Keratinocyte (primary cell): ENCODE results near the gene TOR4A. TPM values are rescaled to one million over a fixed set of nuclear protein-coding genes. Genes with fewer than 3 reads are reported as not detected.

Experiments
- DNase-seq: peaks from one replicate; pipeline ENCODE4 v3.0.0-alpha.2; 2011; ENCODE audit warnings: low read depth, missing footprints, low spot score
- FAIRE-seq: peaks from 2 replicates; lab custom pipeline; 2011; peaks lifted over from hg19 to GRCh38; lab: Jason Lieb, UNC
- H2AFZ ChIP-seq: 2 replicates; pipeline ENCODE4 v1.6.0; 2012; ENCODE audit warnings: low read length, control low read depth, inconsistent platforms; ENCODE audit not compliant: control insufficient read depth
- H3K27ac ChIP-seq: 2 replicates; pipeline ENCODE4 v1.5.1; 2011; ENCODE audit warnings: low read length; ENCODE audit not compliant: control insufficient read depth, insufficient read depth
- H3K27me3 ChIP-seq: 3 replicates; pipeline ENCODE4 v1.6.0; 2011; ENCODE audit warnings: low read length; ENCODE audit not compliant: control insufficient read depth, insufficient read depth; ENCODE audit errors: extremely low read depth
- H3K36me3 ChIP-seq, 2 experiments: 2 replicates in 1 of 2; 3 replicates in 1 of 2; pipeline ENCODE4 v1.5.1; 2011; ENCODE audit warnings: low read length in 2 of 2, mild to moderate bottlenecking in 1 of 2; ENCODE audit not compliant: control insufficient read depth in 2 of 2, insufficient read depth in 2 of 2; ENCODE audit errors: extremely low read depth in 1 of 2
- H3K4me1 ChIP-seq: 3 replicates; pipeline ENCODE4 v1.5.1; 2011; ENCODE audit warnings: low read length; ENCODE audit not compliant: control insufficient read depth, insufficient read depth; ENCODE audit errors: extremely low read depth
- H3K4me2 ChIP-seq: 3 replicates; pipeline ENCODE4 v1.6.0; 2011; ENCODE audit warnings: low read depth, low read length; ENCODE audit not compliant: control insufficient read depth, insufficient read depth; ENCODE audit errors: extremely low read depth
- H3K4me3 ChIP-seq, 3 experiments: fragments of 200-600 bp in 1 of 3; sonication (generic) in 1 of 3; 2 replicates in 2 of 3; 3 replicates in 1 of 3; pipeline ENCODE4 v1.5.1; 2011 to 2016; ENCODE audit warnings: low read length in 3 of 3, mild to moderate bottlenecking in 3 of 3, control low read depth in 2 of 3, inconsistent platforms in 1 of 3, low read depth in 1 of 3, mixed read lengths in 1 of 3, mixed run types in 1 of 3, moderate library complexity in 1 of 3; ENCODE audit not compliant: control insufficient read depth in 2 of 3, insufficient read depth in 2 of 3; ENCODE audit errors: extremely low read depth in 1 of 3
- H3K79me2 ChIP-seq: 2 replicates; pipeline ENCODE4 v1.6.0; 2012; ENCODE audit warnings: low read length; ENCODE audit not compliant: control insufficient read depth, insufficient read depth
- H3K9ac ChIP-seq: 3 replicates; pipeline ENCODE4 v1.6.0; 2011; ENCODE audit warnings: low read length; ENCODE audit not compliant: control insufficient read depth, insufficient read depth; ENCODE audit errors: extremely low read depth
- H3K9me1 ChIP-seq: 3 replicates; pipeline ENCODE4 v1.6.0; 2011; ENCODE audit warnings: low read length; ENCODE audit not compliant: control insufficient read depth, insufficient read depth; ENCODE audit errors: extremely low read depth
- H3K9me3 ChIP-seq: 2 replicates; pipeline ENCODE4 v1.5.1; 2012; ENCODE audit warnings: low read depth, low read length; ENCODE audit not compliant: control insufficient read depth
- H4K20me1 ChIP-seq: 3 replicates; pipeline ENCODE4 v1.6.0; 2011; ENCODE audit warnings: low read length; ENCODE audit not compliant: control insufficient read depth, insufficient read depth; ENCODE audit errors: extremely low read depth
- EZH2 ChIP-seq: IDR thresholded peaks from one replicate; pipeline ENCODE4 v1.6.1; 2012; ENCODE audit warnings: inconsistent platforms, mild to moderate bottlenecking, low read length, moderate library complexity
- dilution Hi-C: fragments of 300-500 bp; cut with MboI; formaldehyde crosslinking; loops from one replicate; pipeline ENCODE4 v1.7.0; 2020; ENCODE audit warnings: low sequenced_read_pairs; ENCODE audit not compliant: extremely low pct_ligation_motif_present
- polyA plus RNA-seq, 5 experiments: library from polyadenylated mRNA; depleted of rRNA in 3 of 5; stranded (reverse) in 3 of 5; stranded (forward) in 1 of 5; unstranded in 1 of 5; fragments of >200 nt; gene quantifications; 1 replicate in 1 of 5; 2 replicates in 3 of 5; 3 replicates in 1 of 5; pipeline versions ENCODE4 v1.2.1 to v1.2.3, GENCODE V29; 2011 to 2012; ENCODE audit warnings: missing spikeins in 2 of 5, low read depth in 1 of 5, low replicate concordance in 1 of 5
- TF ChIP-seq, protein P1 (sequence below), 3 experiments: IDR thresholded peaks in 1 of 3; conservative IDR thresholded peaks in 1 of 3; optimal IDR thresholded peaks in 1 of 3; 2 replicates in 2 of 3; 3 replicates in 1 of 3; pipeline versions ENCODE3 to v1.5.1; 2011; ENCODE audit warnings: low read length in 3 of 3, mild to moderate bottlenecking in 3 of 3, moderate library complexity in 2 of 3, control low read depth in 1 of 3, inconsistent platforms in 1 of 3; ENCODE audit not compliant: insufficient read depth in 2 of 3; ENCODE audit errors: extremely low read depth in 1 of 3

Gene TOR4A
- polyA plus RNA-seq, 1 donor (not counting 4 experiments of a cell fraction or from before 2014, with no cell fraction given) = 5.8 TPM

DNA sequence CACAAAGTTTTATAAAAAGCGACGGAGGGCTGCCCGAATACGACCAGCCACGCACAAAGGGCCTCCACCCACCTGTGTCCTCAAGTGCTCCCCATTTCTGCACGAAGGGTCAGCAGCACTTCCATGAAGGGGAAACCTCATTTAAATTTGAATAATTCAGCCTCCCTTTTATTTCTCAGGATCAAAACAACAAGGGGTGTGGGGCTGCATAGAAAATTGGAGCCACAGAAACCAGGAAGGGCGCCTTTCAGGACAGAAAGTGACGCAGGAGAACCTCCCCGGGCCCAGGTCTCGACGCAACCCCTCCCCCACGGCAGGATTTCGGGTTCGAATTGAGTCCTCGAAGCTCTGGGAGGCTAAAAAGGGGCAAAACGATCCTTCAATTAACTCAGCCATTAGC is 22.4 kb downstream of the TOR4A start:
- Histone ChIP-seq H3K4me2 (no peak overlapping the region), H3K36me3 (no peaks in the 10 kb centered on the region), H3K9me3 (no peaks in the 10 kb centered on the region), H2AFZ (no peak overlapping the region), H3K9me1 (no peaks in the 10 kb centered on the region), H3K4me3 (no peak overlapping the region), H3K27me3 (peaks cover 14% of the 10 kb centered on the region), H3K79me2 (no peaks in the 10 kb centered on the region), H4K20me1 (no peaks in the 10 kb centered on the region), H3K4me1 (peaks cover 17% of the 10 kb centered on the region), H3K27ac (no peak overlapping the region), H3K9ac (no peak overlapping the region)
- TF ChIP-seq, protein P1, sequence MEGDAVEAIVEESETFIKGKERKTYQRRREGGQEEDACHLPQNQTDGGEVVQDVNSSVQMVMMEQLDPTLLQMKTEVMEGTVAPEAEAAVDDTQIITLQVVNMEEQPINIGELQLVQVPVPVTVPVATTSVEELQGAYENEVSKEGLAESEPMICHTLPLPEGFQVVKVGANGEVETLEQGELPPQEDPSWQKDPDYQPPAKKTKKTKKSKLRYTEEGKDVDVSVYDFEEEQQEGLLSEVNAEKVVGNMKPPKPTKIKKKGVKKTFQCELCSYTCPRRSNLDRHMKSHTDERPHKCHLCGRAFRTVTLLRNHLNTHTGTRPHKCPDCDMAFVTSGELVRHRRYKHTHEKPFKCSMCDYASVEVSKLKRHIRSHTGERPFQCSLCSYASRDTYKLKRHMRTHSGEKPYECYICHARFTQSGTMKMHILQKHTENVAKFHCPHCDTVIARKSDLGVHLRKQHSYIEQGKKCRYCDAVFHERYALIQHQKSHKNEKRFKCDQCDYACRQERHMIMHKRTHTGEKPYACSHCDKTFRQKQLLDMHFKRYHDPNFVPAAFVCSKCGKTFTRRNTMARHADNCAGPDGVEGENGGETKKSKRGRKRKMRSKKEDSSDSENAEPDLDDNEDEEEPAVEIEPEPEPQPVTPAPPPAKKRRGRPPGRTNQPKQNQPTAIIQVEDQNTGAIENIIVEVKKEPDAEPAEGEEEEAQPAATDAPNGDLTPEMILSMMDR (optimal IDR thresholded peaks at IDR 0.05 in 1 of 3, IDR thresholded peaks at IDR 0.05 in 1 of 3, conservative IDR thresholded peaks at IDR 0.05 in 1 of 3; ENCODE audit: extremely low read depth in 1 of 3, insufficient read depth in 2 of 3, low read length in 3 of 3) = no peak
- TF ChIP-seq EZH2 = no peak
- FAIRE-seq = no peak
- DNase-seq = no peak
- dilution Hi-C loops = no loop called here

DNA sequence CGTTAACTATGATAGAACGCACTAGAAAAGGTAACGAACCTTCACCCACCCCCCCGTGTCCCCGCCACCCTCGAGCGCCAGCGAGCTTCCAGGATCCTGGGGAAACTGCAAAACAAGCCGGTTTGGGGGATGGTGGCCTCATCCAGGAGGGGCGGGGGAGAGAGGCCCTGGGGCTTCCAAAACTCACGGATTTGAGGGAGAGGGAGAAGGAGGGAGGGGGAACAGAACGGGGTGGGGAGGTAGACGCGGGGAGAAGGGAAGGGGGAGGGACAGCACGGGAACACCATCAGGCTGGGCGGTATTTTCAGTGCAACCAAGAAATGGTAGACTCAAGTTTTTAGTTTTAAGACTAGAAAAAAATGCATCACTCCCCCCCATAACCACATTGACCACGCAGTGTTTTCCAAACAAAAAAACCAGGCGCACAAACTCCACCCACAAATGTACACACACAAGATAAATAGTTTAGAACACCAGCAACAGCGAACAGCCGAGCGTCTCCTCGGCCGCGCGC is 23.1 kb downstream of the TOR4A start:
- peaks cover 22% of the 10 kb centered on the region for H3K4me1 ChIP-seq
- dilution Hi-C loops = no loop called here

More for the DNA sequence above, 23.1 kb downstream of the TOR4A start:
- Histone ChIP-seq H3K4me3 (peak overlapping the region; percentile 21 to 70 (median 59)), H3K27ac (no peak overlapping the region), H3K4me2 (peak overlapping the region; percentile 76), H3K27me3 (peaks cover 14% of the 10 kb centered on the region), H3K9me3 (no peaks in the 10 kb centered on the region), H2AFZ (no peak overlapping the region), H3K79me2 (no peaks in the 10 kb centered on the region), H3K36me3 (no peaks in the 10 kb centered on the region), H4K20me1 (no peaks in the 10 kb centered on the region), H3K9ac (peak overlapping the region; percentile 41), H3K9me1 (no peaks in the 10 kb centered on the region)
- TF ChIP-seq EZH2 = no peak
- TF ChIP-seq, protein P1 (optimal IDR thresholded peaks at IDR 0.05 in 1 of 3, IDR thresholded peaks at IDR 0.05 in 1 of 3, conservative IDR thresholded peaks at IDR 0.05 in 1 of 3; ENCODE audit: extremely low read depth in 1 of 3, insufficient read depth in 2 of 3, low read length in 3 of 3) = no peak
- FAIRE-seq (no peak), DNase-seq (no peak)
